Ammon's horn (tissue), 1 donor: ENCODE results near the gene CYTH4.

ENCODE experiments used
- DNase-seq: peaks from one replicate; pipeline ENCODE4 v3.0.0-alpha.2; 2016; ENCODE audit warnings: low spot score

Gene CYTH4

GRCh38 chr22:37330200-37331033 lies 48.1 kb downstream of the CYTH4 start:
- peak; percentile 81 for DNase-seq

GRCh38 chr22:37331034-37331428 lies 48.7 kb downstream of the CYTH4 start:
- peak; percentile 23 for DNase-seq

- DNase-seq, result no peak
Measured at GRCh38 chr22:37331856-37332536, 49.7 kb downstream of the CYTH4 start.

GRCh38 chr22:37333724-37334460 lies 51.6 kb downstream of the CYTH4 start:
- no peak for DNase-seq

- no peak for DNase-seq
Measured at GRCh38 chr22:37334461-37334858, 52.2 kb downstream of the CYTH4 start.

- no peak for DNase-seq
Measured at GRCh38 chr22:37334859-37335805, 52.8 kb downstream of the CYTH4 start.

GRCh38 chr22:37335806-37336199 lies 53.5 kb downstream of the CYTH4 start:
- DNase-seq, result no peak

GRCh38 chr22:37336579-37336978 lies 54.3 kb downstream of the CYTH4 start:
- DNase-seq, result no peak

GRCh38 chr22:37337204-37337943 lies 55.1 kb downstream of the CYTH4 start:
- DNase-seq, result no peak

GRCh38 chr22:37338539-37339246 lies 56.4 kb downstream of the CYTH4 start:
- no peak for DNase-seq

- DNase-seq, result peak; percentile 27
Measured at GRCh38 chr22:37340331-37341262, 58.3 kb downstream of the CYTH4 start.

- no peak for DNase-seq
Measured at GRCh38 chr22:37342065-37342464, 59.8 kb downstream of the CYTH4 start.

- DNase-seq, result peak; percentile 47
Measured at GRCh38 chr22:37343348-37343747, 61.0 kb downstream of the CYTH4 start.

- DNase-seq, result no peak
Measured at GRCh38 chr22:37343863-37344734, 61.8 kb downstream of the CYTH4 start.

- no peak for DNase-seq
Measured at GRCh38 chr22:37344735-37345449, 62.6 kb downstream of the CYTH4 start.

- DNase-seq, result no peak
Measured at GRCh38 chr22:37345863-37346504, 63.7 kb downstream of the CYTH4 start.

GRCh38 chr22:37346505-37346895 lies 64.2 kb downstream of the CYTH4 start:
- DNase-seq, result no peak
